Skin epidermis (tissue), 12 donors: Measurements from ENCODE around the gene PAMR1.

Experiments
- H3K27ac ChIP-seq, 21 experiments: fragments of 200-600 bp; sonication (generic) in 11 of 21; one replicate each; pipeline ENCODE4 v1.5.0; 2020; ENCODE audit warnings: mild to moderate bottlenecking in 3 of 21, inconsistent platforms in 2 of 21, moderate library complexity in 2 of 21
- H3K4me3 ChIP-seq, 7 experiments: fragments of 200-600 bp; sonication (generic) in 2 of 7; one replicate each; pipeline ENCODE4 v1.5.0; 2020; ENCODE audit warnings: inconsistent platforms in 2 of 7, mild to moderate bottlenecking in 2 of 7, moderate library complexity in 1 of 7

PAMR1 gene

GRCh38 chr11:35511666-35512065, 13.8 kb downstream of the PAMR1 start:
- Histone ChIP-seq H3K27ac (no peak overlapping the region), H3K4me3 (no peak overlapping the region)

- H3K27ac ChIP-seq = no peak overlapping the region
- H3K4me3 ChIP-seq = no peak overlapping the region
These were observed 17.7 kb downstream of the PAMR1 start for GRCh38 chr11:35507688-35508087.

- H3K4me3 ChIP-seq = no peak overlapping the region
These were observed 23.6 kb downstream of the PAMR1 start for GRCh38 chr11:35501776-35502175.

GRCh38 chr11:35500744-35501143, 24.7 kb downstream of the PAMR1 start:
- no peak overlapping the region for H3K27ac ChIP-seq

More at GRCh38 chr11:35501776-35502175, 23.6 kb downstream of the PAMR1 start:
- H3K27ac ChIP-seq = no peak overlapping the region

GRCh38 chr11:35496416-35496815, 29.0 kb downstream of the PAMR1 start:
- Histone ChIP-seq H3K27ac (no peak overlapping the region), H3K4me3 (no peak overlapping the region)

More at GRCh38 chr11:35500744-35501143, 24.7 kb downstream of the PAMR1 start:
- no peak overlapping the region for H3K4me3 ChIP-seq

- H3K27ac ChIP-seq = no peak overlapping the region
- H3K4me3 ChIP-seq = no peak overlapping the region
These were observed 30.4 kb downstream of the PAMR1 start for GRCh38 chr11:35494957-35495490.

GRCh38 chr11:35491231-35491871, 34.1 kb downstream of the PAMR1 start:
- Histone ChIP-seq H3K27ac (peak overlapping the region in 1 of 21 experiments; percentile 12), H3K4me3 (no peak overlapping the region)

GRCh38 chr11:35488117-35488516, 37.3 kb downstream of the PAMR1 start:
- H3K27ac ChIP-seq = no peak overlapping the region
- no peak overlapping the region for H3K4me3 ChIP-seq

- Histone ChIP-seq H3K4me3 (no peak overlapping the region), H3K27ac (no peak overlapping the region)
These were observed 37.8 kb downstream of the PAMR1 start for GRCh38 chr11:35487532-35488078.

- H3K27ac ChIP-seq = no peak overlapping the region
- no peak overlapping the region for H3K4me3 ChIP-seq
These were observed 38.5 kb downstream of the PAMR1 start for GRCh38 chr11:35486934-35487333.

GRCh38 chr11:35486446-35486845, 39.0 kb downstream of the PAMR1 start:
- no peak overlapping the region for H3K27ac ChIP-seq
- no peak overlapping the region for H3K4me3 ChIP-seq

- Histone ChIP-seq H3K4me3 (no peak overlapping the region), H3K27ac (no peak overlapping the region)
These were observed 39.6 kb downstream of the PAMR1 start for GRCh38 chr11:35485656-35486322.

GRCh38 chr11:35484435-35484834, 41.0 kb downstream of the PAMR1 start:
- no peak overlapping the region for H3K27ac ChIP-seq
- no peak overlapping the region for H3K4me3 ChIP-seq

GRCh38 chr11:35483131-35483820, 42.1 kb downstream of the PAMR1 start:
- no peak overlapping the region for H3K4me3 ChIP-seq
- H3K27ac ChIP-seq = peak overlapping the region in 3 of 21 experiments; percentile 19 to 22 (median 20)

- no peak overlapping the region for H3K27ac ChIP-seq
- no peak overlapping the region for H3K4me3 ChIP-seq
These were observed 45.7 kb downstream of the PAMR1 start for GRCh38 chr11:35479731-35480130.

- H3K27ac ChIP-seq = no peak overlapping the region
- H3K4me3 ChIP-seq = no peak overlapping the region
These were observed 46.8 kb downstream of the PAMR1 start for GRCh38 chr11:35478471-35479091.

GRCh38 chr11:35477901-35478300, 47.5 kb downstream of the PAMR1 start:
- no peak overlapping the region for H3K4me3 ChIP-seq
- H3K27ac ChIP-seq = no peak overlapping the region

GRCh38 chr11:35474688-35475087, 50.7 kb downstream of the PAMR1 start:
- no peak overlapping the region for H3K27ac ChIP-seq
- H3K4me3 ChIP-seq = no peak overlapping the region

- no peak overlapping the region for H3K27ac ChIP-seq
These were observed 51.5 kb downstream of the PAMR1 start for GRCh38 chr11:35473795-35474374.

GRCh38 chr11:35470616-35471015, 54.8 kb downstream of the PAMR1 start:
- Histone ChIP-seq H3K27ac (no peak overlapping the region), H3K4me3 (no peak overlapping the region)

More at GRCh38 chr11:35473795-35474374, 51.5 kb downstream of the PAMR1 start:
- H3K4me3 ChIP-seq = no peak overlapping the region
